ENCODE data around the gene CACNG5.

DNA sequence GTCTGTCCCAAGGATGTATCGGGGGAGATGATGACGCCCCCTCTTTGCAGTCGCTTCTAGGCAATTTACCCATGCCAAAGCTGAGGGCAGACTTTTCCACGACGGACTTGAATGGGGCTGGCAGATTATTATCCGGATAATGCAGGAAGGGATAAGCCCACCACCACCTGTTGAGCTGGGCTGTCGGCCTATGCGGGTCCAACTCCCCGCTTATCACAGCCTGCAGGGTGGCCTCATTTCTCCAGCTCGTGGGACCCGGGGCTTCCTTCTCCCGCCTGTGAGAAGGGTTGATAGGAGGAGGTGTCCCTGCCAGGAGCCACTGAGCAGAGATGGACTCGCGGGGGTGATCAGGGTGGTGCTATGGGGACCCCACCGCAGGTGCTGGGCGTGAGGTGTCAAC is 559 bp downstream of the CACNG5 start:
- TF ChIP-seq, protein P1, sequence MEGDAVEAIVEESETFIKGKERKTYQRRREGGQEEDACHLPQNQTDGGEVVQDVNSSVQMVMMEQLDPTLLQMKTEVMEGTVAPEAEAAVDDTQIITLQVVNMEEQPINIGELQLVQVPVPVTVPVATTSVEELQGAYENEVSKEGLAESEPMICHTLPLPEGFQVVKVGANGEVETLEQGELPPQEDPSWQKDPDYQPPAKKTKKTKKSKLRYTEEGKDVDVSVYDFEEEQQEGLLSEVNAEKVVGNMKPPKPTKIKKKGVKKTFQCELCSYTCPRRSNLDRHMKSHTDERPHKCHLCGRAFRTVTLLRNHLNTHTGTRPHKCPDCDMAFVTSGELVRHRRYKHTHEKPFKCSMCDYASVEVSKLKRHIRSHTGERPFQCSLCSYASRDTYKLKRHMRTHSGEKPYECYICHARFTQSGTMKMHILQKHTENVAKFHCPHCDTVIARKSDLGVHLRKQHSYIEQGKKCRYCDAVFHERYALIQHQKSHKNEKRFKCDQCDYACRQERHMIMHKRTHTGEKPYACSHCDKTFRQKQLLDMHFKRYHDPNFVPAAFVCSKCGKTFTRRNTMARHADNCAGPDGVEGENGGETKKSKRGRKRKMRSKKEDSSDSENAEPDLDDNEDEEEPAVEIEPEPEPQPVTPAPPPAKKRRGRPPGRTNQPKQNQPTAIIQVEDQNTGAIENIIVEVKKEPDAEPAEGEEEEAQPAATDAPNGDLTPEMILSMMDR (IDR thresholded peaks at IDR 0.05), result no peak
- no peak for TF ChIP-seq POLR2A (IDR thresholded peaks at IDR 0.05)
